ENCODE results near the gene LRMDA.

GRCh38 chr10:76055963-76056362, 624.5 kb downstream of the LRMDA start:
- TF ChIP-seq CTCF (IDR thresholded peaks at IDR 0.05): no peak
- no peak for TF ChIP-seq POLR2A (IDR thresholded peaks at IDR 0.05)
